PC-9 (cell line): ENCODE data around the gene FAHD1.

Experiments used
- CTCF ChIP-seq: fragments of 200-600 bp; sonication (generic); conservative IDR thresholded peaks from 2 replicates; pipeline ENCODE4 v1.6.1; 2017; ENCODE audit warnings: mixed run types, antibody characterized with exemption, mild to moderate bottlenecking, moderate library complexity
- EZH2 ChIP-seq: fragments of 200-600 bp; sonication (generic); IDR thresholded peaks from 2 replicates; pipeline ENCODE4 v1.8.0; 2017; ENCODE audit warnings: antibody characterized with exemption, low read depth

- TF ChIP-seq CTCF = no peak
- TF ChIP-seq EZH2 = no peak
Measured at GRCh38 chr16:1807626-1808025, 19.4 kb upstream of the FAHD1 start.
